SKM-1 (cell line): ENCODE measurements around the gene FAM118A.
"Not testable (repeated sequence)": the region's sequence is repeated elsewhere in the genome, so short reads cannot be mapped to it uniquely, and the experiment has no call there.

Source experiments
- DNase-seq: peaks from one replicate; lab custom pipeline; 2025; ENCODE audit not compliant: unreplicated experiment; lab: John Stamatoyannopoulos, UW

Gene FAM118A

DNA sequence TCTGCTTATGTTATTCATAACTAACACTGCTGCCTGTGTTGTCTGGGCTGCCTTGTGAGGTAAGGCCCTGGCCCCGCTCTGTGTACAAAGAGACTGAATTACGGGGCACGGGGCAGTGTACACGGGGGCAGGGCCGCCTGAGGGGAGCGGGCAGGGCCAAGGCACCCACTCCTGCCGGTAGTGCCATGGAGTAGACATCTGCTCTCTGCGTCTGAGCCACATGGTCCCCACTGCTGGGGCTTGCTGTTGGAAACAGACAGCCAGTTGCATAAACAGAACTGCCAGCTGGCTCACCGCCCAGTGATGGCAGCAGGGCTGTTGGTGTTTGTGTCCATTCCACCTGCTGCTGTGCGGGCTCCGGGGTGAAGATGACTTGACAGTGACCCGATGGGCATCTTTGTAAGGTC is 19.8 kb downstream of the FAM118A start:
- no peak for DNase-seq

DNA sequence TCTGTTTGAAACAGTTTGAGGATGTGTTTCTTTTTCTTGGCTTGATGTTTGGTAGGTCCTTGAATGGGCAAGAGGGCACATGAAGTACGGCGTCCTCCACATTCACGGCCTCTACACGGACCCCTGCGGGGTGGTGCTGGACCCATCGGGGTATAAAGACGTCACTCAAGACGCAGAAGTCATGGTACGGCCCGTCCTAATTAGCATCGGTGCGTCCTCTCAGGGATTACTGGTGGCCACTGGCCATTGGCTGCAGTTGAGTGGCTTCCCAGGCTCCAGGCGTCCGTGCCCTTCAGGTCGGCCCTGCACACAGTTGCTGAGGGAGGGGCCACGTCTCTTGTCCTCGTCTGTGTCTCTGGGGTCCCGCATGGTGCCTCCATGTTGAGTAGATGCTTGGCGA is 20.8 kb downstream of the FAM118A start:
- DNase-seq: no peak

DNA sequence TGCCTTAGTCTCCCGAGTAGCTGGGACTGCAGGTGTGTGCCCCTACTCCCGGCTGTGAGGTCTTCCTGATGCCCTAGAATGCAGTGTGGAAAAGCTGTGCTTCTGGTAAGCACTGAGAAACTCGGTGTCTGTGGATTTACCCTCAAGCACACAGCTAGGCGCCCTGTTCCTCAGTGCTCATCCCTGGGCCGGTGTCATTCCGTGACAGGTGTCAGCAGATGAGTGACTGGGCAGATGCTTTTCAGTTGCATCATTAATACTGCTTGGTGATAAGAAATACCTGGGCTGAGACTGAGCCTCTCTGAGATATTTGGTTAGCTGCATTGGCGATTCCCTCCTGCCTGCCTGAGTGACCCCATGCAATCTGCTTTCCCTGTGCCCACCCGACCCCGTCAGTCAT is 21.8 kb downstream of the FAM118A start:
- no peak for DNase-seq

DNA sequence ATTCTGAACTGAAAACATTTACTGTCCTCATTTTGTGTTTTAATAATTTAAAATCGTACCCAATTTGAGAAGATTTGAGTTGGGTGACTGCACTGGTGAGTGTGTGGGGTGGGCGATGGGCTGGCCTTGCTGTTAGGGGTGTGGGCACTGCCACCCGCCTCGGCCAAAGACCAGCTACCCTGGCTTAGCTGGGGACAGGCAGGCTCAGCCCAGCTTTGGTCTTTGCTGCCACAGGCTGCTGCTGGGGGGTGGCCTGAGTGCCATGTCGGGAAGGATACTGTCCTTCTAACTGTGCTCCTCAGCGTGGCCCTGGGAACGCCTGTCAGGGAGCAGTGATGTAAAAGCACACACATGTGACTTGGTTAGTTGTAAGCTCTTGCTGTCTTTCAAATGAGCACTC is 22.3 kb downstream of the FAM118A start:
- DNase-seq: no peak

DNA sequence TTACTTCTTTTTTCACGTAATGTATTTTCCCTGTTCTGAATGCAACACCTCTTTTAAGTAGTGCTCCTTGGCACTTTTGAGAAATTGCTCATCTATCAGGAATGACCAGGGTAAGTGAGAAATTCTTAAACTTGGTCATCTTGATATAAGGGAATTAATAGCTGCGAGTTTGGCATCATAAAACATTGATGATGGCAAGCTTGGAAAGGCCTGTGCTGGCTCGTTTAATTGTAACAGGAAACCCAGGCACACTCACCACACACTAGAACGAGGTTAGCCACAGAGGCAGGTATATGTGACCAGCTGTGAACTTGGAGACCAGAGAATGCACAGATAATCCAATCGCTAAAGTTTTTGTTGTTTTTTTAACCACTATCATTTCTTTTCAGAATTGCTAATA is 24.3 kb downstream of the FAM118A start:
- no peak for DNase-seq

DNA sequence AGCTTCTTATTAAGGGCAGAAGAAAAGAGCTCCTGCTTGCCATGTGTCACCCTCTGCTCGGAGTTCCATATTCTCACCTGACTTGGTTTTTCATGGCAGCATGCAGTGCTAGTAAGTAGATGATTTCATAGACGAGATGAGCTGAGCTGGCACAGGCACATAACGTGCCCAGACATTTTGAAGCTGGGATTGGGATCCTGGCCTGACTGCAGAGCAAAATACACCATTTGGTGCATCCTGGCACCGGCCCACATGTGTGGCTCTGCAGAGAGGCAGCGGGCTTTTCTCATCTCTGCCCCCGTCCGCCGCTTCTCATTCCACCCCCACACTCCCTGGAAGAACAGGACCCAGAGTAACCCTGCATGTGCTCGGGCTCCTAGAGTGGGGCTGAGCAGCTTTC is 24.8 kb downstream of the FAM118A start:
- no peak for DNase-seq

DNA sequence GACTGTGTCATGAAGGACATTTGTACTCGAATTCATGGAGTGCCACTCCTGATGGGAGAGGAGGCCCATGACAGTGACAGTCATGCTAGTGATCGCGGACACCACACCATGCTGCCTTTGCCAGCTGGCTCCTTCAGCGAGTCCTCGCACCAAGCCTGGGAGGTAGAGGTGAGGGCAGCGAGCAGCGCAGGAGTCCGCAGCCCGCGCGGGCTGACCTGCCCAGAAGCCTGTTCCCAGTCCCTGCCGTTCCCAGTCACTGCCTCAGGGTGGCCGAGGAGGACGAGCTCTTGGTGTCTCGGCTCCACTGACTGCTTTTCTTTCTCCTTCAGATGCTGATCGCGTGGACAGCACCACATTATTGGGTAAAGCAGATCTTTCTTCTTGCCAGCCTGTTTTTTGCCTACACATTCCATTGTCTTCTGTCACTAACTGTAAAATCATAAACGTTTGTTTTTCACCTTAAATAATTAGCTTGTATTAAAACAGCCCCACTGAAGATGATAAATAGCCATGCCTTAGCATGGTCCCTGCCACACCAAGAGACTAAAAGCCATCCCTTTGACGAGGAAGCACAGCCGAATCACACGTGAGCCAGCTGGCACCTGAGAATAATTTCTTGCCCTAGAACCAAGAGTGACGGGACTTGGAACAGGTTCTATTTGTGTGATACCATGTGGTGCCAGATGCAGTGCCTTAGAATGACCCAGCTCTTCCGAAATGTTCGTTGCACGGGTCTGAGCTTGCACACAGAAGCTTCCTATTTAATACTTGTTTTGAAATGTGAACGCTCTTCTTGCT is 25.5 kb downstream of the FAM118A start:
- DNase-seq: no peak

DNA sequence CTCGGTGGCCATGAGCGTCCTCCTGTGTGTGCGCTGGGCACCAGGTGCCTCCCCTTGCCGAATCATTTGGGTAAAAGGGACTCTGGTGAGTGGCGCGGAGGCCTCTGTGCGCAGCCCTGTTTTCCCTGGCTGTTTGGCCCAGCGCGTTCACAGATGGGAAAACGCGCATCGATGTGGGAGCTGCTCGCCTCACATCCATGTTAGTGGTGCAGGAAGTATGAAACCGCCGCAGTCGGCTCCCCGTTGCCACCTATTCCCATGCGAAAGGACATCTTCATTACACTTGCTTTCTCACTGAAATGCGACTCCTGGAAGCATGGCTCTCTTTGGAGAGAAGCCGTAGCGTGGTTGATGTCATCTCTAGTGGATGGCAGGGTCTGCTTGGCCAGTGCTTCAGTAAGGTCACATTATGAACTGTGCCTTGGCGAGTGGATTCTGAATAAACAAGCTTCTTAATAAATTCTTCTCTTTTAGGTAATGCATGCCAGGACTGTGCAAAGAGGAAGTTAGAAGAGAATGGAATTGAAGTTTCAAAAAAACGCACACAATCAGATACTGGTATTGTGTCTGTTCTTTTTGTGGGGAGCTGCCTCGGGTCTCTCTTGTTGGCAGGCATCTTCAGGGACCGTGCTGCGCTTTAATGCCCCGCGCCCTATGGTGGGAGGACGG is 26.3 kb downstream of the FAM118A start:
- no peak for DNase-seq

DNA sequence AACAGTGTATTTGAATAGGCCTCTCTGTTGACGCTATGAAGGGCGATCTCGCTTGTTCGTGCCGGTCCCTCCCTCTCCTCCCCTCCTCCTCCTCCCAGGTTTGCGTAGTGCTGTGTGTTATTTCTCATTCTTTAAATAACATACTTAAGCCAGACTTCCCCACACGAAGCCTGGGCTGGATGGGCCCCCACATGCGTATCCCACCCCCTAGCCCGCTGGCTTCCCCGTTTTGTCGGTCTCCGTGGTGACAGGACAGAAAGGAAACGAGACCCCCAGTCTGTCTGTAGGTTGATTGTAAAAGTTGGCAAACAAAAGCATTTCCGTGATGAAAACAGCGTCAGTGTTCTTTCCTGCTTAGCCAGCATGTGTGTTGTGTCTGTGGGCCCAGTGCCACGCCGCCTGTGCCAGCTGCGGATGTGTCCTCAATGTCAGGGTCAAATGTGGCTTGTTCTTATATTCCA is 27.3 kb downstream of the FAM118A start:
- no peak for DNase-seq

DNA sequence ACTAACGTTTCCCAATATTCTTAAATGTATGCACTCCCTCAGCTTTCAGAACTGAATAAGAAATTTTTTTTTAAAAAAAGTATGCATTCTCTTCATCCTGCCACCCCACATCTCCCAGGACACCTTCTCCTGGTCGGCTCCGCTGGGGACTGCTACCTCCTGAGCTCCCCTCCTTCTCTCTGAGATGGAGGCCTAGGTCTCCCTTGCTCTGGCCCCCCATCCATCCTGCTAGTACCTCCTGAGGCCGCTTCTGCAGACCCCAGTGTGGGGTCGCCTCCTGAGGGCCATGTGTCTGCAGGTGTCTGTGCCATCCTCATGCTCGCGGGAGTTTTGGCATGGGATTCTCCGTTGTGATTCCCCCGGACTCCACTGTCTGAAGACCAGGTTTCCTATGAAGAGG is 27.8 kb downstream of the FAM118A start:
- no peak for DNase-seq

DNA sequence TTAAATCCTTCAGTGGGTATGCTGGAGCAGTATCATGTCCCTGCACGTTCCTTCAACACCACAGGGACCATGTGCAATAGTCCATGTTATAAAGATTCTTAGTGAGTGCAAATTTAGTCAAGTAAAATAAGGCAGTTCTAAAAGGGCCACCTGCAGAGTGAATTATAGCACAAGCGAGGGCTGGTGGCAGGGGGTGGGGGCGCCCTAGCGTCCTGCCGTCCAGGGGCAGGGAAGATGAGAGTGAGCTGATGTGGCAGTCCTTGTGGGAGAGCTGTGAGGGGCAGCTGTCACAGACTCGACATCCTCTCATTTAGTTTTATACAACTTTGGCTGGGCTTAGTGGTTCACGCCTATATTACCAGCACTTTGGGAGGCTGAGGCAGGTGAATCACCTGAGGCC is 29.1 kb downstream of the FAM118A start:
- no peak for DNase-seq

DNA sequence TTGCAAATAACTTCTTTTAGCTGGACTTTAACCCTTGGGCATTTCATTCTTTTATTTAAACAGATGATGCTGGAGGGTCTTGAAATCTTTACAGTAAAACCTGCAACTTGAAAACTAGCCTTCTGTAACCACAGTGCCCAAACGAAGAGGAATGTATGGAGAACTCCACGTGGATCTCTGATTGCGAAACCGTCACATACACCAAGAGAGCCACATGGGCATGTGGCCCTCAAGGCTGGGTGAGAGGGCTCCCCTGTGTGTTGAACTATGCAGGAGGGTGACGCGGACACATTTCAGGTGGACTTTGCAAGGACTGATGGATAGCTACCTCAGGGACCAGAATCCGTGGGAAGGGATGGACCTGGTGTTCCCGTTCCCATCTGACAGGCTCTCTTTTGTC is 30.6 kb downstream of the FAM118A start:
- no peak for DNase-seq

DNA sequence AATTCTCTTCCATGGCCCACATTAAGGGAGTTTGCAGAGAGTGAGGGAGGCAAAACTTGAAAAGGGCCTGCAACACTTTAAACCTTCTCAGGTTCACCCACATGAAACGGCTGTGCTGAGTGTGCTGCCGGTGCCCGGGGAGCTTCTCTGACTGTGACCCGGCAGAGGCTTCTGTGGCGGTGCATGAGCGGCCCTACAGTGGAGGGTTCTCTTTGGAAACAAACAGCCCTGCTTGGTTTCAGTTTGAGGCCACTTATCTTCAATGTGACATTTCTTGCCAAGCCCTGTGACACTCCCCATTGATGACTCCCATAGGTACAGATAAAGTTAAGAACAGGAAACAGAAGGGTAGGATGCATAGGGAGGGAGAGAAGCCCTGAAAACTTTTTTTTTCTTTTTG is 31.8 kb downstream of the FAM118A start:
- no peak for DNase-seq

DNA sequence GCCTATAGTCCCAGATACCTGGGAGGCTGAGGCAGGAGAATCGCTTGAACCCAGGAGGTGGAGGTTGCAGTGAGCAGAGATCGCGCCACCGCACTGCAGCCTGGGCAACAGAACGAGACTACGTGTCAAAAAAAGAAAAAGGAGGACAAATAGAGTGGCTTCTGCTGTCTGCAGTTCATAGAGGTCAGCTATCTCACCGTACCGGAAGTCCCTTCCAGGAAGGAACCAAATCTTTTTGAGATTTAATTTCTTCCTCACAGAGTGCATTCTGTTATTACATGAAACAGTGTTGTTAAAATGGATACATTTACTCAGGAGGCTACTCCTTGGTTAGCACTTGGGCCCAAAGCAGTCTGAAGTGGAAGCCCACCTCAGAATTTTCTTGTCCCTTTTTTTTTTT is 33.4 kb downstream of the FAM118A start:
- DNase-seq: no peak

DNA sequence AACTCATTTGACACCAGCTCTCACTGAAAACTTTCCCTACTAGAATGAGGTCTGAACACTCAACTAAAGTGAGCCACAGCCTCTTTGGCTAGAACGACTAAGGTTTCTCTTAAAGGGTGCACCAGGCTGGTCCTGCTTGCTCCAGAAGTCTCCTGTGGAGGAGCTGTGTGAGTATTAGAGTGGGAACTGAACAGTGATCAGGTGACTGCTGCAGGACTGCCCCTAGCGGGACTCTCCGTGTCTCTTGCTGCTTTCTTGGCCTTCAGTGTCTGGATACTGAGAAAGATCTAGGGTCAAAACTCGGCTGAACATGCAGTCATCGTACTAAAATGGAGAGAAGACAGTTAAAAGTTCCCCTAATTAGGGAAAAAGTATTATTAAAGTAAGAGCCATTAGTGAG is 34.6 kb downstream of the FAM118A start:
- DNase-seq: no peak

DNA sequence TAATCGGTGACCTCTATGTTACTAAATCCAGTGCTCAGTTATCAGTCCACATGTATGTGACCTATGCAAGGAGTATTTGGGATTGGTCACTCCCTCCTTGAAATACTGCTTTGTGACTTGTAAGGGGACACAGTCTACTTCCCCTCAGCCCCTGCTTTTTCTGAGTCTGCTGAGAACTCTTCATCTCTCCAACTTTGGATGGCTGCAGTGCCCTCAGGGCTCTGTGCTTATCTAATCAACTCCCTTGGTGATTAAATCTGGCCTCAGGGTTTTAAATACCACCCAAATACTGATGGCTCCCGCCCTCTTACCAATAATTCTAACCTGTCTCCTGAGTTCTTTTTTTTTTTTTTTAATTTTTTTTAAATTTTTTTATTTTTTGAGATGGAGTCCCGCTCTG is 40.2 kb downstream of the FAM118A start:
- DNase-seq: no peak

DNA sequence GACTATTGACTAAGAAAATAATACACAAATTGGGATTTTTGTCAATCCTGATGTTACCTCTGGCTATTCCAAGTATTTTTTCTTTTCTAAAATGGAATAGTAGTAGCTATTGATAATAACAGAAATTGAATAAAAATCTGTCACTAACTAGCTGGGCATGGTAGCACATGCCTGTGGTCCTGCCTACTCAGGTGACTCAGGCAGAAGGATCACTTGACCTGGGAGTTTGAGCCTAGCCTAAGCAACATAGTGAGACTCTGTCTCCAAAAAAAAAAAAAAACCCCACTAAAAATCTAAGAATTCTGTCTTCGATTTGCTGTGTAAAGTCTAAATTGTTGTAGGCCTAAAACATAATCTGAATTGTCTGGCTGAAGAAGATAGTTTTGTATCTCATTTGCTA is 42.2 kb downstream of the FAM118A start:
- no peak for DNase-seq

DNA sequence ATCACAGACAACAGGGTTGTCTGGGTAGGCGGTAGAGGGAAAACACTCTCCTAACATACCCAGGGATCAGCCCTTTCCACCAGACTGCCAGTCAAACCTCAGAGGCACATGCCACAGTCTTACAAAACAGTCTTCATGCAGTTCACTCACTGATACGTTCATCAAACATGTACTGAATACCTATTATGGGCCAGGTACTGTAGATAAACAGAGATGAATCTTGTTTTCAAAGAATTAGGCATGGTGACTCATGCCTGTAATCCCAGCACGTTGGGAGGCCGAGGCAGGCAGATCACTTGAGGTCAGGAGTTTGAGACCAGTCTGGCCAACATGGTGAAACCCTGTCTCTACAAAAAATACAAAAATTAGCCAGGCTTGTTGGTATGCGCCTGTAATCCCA is 43.0 kb downstream of the FAM118A start:
- not testable (repeated sequence) for DNase-seq

DNA sequence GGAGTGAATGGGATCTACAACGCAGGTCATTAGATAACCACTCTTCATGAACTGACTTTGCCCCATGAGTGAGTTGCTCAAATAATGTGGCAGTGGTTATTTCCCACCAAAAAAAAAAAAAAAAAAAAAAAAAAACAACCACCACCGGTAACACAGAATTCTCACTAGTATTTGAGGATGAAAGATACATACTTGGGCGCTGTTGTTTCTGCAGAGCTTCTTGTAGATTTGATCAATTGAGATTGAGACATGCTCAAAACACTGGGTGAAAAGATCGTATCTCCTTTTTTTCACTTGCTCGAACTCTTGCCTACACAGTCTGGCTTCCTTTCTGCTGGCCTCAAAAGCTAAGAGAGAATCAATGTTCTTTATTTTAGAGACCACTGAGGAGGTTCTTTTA is 44.1 kb downstream of the FAM118A start:
- no peak for DNase-seq

DNA sequence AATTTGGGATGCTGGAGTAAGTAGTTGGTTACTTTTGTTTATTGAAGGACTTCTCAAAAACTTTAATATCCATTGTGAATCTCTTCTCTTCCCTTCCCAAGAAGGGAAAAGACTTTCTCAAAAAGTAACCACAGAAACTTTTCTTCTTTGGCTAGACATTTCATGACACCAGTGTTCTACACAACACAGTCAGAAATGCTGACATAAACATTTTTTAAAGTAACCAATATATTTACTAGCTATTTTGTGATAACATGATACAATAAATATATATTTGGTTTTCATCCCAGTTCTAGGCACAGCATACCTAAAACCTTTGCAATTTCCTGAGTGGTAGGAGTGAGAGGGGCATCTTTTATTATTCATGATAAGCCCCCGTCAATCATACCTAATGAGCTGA is 47.8 kb downstream of the FAM118A start:
- DNase-seq: no peak

DNA sequence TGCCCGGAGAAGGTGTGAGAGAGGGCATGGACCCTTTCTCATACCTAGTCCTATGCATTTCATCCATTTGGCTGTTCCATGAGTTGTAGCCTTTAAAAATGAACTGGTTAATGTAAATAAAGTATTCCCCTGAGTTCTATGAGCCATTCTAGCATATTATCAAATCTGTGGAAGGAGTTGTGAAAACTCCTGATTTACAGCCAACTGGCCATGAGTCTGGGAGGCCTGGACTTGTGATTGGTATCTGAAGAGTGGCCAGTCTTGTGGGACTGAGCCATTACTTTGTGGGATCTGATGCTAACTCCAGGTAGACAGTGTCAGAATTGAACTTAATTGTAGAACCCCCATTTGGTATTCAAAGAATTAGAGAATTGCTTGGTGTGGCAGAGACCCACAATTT is 48.4 kb downstream of the FAM118A start:
- no peak for DNase-seq

DNA sequence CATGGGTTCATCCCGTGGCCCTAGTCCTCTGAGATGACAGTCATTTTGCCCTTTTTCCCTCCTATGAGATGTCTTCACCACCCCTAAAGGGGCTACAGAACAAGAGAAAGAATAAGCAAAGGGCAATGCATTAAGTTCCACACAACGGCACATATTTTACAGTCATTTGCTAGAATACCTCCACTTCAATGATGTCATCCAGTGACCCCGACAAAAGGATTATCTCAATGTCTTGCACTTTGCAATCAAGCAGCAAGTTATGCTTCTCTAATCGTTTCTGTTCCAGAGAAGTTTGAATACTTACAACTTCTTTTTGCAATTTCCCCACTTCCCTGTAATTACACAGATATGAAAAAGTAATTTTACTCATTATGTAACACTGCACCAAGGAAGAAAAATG is 49.9 kb downstream of the FAM118A start:
- no peak for DNase-seq

DNA sequence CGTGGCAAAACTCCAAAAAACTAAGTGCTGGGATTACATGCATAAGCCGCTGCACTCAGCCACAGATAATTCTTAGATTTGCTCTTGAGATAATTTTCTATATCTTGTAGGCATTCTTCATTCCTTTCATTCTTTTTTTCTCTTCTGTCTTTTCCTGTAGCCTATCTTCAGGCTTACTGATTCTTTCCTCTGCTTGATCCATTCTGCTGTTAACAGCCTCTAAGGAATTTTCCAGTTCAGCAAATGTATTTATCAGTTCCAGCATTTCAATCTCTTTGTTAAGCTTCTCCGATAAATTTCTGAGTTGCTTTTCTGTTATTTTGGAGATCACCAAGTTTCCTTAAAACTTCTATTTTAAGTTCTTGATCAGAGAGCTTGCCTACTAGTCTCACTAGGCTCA is 57.0 kb downstream of the FAM118A start:
- no peak for DNase-seq
